LNCAP (cell line): ENCODE results near the gene RBM15.

Experiments used
- TF ChIP-seq, protein P1 (sequence below): fragments of 450-650 bp; IDR thresholded peaks from 2 replicates; pipeline ENCODE4 v1.5.1; 2017; ENCODE audit warnings: mild to moderate bottlenecking

Gene RBM15

DNA sequence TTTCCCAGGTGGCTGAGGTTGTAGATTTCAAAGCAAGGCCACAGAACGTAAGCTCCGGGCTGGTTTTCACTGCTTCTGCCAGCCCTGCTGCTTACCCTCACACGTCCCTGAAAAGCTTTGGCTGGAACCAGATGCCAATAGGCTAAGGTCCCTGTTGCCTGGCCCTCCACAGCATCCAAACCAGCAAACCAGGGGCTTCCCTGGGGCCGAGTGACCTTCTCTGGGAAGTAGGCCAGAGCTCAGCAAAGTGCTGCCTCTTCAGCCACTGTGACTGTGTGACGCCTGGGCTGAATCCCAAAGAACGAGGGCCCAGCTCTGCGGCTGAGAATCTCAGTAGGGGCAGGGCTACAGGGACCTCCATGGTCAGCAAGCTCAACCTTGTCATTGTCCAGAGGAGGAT, 28.9 kb upstream of the RBM15 start:
- TF ChIP-seq, protein P1, sequence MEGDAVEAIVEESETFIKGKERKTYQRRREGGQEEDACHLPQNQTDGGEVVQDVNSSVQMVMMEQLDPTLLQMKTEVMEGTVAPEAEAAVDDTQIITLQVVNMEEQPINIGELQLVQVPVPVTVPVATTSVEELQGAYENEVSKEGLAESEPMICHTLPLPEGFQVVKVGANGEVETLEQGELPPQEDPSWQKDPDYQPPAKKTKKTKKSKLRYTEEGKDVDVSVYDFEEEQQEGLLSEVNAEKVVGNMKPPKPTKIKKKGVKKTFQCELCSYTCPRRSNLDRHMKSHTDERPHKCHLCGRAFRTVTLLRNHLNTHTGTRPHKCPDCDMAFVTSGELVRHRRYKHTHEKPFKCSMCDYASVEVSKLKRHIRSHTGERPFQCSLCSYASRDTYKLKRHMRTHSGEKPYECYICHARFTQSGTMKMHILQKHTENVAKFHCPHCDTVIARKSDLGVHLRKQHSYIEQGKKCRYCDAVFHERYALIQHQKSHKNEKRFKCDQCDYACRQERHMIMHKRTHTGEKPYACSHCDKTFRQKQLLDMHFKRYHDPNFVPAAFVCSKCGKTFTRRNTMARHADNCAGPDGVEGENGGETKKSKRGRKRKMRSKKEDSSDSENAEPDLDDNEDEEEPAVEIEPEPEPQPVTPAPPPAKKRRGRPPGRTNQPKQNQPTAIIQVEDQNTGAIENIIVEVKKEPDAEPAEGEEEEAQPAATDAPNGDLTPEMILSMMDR: no peak

DNA sequence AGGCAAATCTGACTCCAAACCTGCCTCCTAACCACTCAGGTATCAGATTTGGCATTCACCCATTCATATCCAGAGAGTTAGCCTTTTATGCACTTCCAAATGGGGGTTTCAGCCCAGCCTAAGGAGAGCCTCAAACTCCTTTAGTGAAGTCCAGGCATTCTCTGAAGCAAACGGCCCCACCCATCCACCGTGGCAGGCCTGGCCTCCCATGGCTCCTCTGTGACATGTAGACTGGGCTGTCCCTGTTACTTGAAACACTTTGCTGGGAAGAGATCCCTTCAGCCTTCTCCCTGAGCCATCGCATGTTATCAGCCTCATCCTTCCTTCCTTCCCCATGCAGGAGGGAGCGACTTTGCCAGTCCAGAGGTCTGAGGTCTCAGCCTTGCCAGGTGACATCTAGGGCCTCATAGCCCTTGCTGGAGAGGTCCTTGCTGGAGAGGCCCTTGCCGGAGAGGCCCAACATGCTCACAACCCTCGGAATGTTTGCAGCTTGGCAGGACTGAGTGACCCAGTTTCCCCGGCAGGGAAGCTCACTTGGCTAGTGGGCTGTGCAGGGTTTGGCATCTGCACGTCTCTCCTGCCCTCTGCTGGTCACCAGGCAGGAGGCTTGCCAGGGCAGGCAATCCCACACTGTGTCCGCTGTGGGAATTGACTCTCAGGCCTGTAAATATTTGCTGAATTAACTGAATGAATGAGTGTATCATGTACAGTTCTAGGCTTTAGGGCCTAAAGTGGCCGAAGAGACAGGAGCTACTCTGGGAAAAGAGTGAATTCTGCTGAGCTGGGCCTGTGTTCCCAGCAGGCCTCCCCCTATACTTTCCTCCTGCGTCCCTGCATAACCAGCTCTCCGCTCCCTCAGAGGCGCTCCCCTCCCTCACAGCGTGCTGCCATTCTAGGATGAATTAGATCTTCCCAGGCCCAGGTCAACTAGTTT, 26.7 kb upstream of the RBM15 start:
- TF ChIP-seq, protein P1: peak; percentile 96

DNA sequence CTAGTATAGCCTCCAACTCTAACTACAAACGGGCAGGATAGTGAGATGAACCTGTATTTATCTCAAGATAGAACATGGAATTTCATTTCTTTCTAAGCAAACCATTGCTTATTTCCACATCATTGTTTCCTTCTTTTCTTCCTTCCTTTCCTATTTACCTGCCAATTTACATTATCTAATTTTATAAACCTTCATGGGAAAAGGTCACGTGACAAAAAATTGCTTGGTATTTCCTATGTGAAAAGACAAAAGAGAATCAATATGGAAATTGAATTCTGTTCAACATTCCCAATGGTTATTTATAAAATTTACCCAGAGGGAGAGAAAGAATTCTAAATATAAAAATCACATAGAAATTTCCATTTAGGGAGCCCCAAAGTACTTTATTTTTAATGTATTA, 22.4 kb upstream of the RBM15 start:
- TF ChIP-seq, protein P1: no peak

DNA sequence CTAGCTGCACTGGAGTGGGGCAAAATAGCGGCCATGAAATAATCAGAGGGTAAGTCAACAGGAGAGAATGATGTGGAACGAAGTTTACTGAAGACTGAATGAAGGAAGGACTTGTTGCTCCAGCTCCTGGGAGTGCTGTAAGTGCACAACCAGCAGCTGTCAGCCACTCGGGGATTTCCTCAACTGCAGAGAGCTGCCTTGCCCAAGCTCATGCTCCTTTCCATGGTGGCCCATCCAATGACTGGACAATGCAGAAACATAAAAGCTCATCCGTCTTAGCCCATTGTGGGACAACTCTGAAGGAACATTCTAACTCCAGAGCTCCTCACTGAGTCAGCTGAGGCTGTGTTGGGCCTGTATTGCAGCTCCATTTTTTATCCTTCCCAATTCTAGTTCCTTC, 21.1 kb upstream of the RBM15 start:
- TF ChIP-seq, protein P1: no peak

DNA sequence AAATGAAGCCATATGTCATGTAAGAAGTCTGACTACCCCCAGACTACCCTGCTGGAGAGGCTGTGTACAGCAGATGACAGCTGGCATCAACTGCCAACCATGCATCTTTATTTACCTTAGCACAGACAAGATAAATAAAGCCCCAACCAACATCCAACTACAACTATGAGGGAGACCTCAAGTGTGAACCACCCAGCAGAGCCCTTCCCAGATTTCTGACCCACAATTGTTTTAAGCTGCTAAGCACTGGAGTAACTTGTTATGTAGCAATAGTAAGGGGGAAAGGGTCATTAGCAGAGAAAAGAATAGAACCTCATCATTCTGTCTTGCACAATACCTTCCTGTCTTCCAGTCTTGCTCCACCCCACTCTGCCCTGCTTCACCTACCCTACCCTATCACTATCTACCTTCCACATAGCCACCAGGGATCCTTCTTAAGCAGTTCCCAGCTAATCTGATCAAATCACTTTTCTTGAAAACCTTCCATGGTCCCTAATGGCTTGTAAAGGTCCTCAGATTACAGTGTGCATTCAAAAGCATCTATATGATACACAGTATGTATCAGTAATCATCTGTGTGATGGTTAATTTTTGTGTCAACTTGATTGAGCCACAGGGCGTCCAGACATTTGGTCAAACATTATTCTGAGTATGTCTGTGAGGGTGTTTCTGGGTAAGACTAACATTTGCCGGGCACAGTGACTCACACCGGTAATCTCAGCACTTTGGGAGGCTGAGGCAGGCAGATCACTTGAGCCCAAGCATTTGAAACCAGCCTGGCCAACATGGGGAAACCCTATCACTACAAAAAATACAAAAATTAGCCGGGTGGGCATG, 19.6 kb upstream of the RBM15 start:
- TF ChIP-seq, protein P1: no peak

DNA sequence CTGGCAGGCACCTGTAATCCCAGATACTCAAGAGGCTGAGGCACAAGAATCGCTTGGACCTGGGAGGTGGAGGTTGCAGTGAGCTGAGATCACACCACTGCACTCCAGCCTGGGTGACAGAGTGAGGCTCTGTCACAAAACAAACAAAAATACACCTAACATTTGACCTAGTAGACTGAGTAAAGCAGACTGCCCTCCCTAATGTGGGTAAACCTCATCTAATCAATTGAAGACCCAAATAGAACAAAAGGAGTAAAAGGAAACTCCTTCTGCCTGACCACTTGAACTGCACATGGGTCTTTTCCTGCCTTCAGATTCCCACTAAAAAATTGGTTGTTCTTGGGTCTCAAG, 19.0 kb upstream of the RBM15 start:
- TF ChIP-seq, protein P1: no peak

DNA sequence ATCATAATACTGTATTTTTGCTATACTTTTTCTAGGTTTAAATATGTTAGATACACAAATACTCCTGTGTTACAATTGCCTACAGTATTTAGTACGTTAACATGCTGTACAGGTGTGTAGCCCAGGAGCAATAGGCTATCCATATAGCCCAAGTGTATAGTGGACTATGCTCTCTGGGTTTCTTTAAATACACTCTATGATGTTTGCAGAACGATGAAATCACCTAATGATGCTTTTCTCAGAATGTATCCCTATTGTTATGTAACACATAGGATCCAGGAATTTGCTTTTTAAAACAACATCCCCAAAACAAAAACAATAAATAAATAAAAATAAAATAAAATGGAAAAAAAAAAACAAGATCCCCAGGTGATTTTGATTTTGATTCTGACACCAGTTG, 18.1 kb upstream of the RBM15 start:
- TF ChIP-seq, protein P1: no peak
